ENCODE results near the gene ARHGAP31.
"Not testable (repeated sequence)": the region's sequence is repeated elsewhere in the genome, so short reads cannot be mapped to it uniquely, and the experiment has no call there.

The ARHGAP31 gene

GRCh38 chr3:119352034-119352609 lies 57.9 kb downstream of the ARHGAP31 start:
- no peak for DNase-seq

- DNase-seq, result no peak
Measured at GRCh38 chr3:119352863-119353527, 58.8 kb downstream of the ARHGAP31 start.

GRCh38 chr3:119355608-119356007 lies 61.4 kb downstream of the ARHGAP31 start:
- DNase-seq, result not testable (repeated sequence)

DNA sequence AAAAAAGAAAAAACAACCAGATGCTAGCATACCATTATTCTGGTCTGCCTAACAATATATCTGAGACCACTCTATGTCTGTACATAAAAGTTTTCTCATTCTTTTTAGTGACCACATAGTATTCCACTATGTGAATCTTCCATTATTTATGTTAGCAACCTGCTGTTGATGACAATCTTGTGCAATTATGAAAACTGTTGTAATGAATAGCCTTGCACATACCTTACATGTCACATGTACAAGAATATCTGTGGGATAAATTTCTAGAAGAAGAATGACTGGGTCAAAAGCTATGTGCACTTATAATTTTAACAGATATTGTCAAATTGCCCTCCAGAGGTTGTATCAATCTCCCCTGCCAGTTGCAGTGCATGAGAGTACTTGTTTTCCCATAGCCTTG lies 62.5 kb downstream of the ARHGAP31 start:
- no peak for DNase-seq

DNA sequence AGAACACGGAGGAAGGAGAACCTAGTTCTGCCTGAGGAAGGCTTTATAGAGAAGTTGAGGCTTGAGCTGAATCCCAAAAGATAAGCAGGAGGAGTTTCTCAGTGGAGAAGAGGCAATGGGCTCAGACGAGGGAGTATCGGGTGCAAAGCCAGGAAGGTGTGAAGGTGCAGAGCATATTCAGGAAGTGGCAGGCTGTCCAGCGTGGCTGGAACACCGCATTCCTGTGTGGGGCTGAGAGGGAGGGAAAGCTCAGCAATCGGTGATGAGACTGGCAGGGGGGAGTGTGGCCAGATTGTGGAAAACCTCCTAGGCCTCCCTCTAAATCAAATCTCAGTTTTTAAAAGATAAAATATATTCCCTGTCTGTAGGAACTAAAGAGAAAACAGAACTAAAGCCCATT lies 63.0 kb downstream of the ARHGAP31 start:
- DNase-seq, result no peak

DNA sequence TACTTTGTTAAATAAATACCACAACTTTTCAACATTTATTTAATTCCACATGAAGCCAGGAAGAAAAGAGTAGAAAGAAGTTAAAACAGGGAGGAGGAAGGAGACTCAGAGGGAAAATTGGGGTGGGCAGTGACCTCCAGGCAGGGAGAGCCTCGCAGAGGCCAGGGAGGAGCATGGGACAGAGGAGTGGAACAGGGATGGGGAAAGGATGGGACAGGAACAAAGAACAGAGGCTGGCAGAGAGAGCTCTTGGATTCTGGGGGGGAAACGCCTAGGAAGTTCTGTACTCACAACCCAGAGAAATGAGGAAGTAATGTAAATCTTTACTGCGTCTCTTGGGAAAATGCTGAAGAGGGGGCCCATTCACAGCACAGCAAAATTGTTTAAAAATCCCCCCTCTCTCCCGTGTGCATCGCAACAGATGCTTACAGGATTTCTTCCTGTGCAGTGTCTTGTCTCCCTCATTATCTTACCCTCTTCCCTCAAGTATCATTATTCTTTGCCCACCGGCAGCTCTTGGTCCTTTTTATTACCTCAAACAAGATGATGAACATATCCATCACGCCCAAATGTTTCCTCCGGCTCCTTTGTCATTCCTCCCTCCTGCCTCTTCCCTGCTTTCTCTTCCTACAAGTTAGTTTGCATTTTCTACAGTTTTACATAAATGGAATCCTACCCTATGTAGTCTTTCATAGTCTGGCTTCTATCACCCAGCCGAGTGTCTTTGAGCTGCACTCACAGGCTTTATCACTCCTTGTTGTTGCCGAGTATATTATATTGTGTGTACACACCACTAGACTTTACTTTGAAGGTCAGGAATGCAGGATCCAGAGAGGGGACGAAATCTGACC lies 65.5 kb downstream of the ARHGAP31 start:
- DNase-seq, result no peak

DNA sequence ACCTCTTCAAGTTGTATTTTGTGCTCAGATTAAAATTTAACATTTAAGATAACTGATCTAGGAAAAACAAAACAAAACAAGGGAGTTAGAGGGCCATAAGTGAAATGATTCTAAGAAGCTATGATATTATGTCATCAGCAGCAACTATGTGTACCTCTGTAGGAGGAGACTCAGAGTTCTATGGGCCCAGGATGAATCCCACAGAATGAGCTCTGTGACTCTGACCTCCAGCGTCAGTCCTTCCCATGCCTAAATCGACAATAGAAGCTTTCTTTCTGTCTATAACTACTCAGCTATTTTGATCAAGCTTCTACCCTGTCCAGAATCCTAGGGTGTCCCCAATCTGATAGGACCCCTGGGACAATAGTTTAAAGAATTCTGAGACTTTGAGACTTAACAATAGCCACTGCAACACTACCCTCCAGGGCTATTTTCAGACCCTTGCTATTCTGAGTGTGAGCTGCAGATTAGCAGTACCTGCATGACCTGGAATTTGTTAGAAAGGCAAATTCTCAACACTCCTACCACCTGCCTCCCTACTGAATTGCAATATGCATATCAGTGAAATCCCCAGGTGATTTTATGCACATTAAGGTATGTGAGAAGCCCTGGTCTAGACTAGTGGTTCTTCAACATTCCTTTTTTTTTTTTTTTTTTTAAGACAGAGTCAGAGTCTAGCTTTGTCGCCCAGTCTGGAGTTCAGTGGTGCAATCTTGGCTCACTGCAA lies 66.7 kb downstream of the ARHGAP31 start:
- no peak for DNase-seq

DNA sequence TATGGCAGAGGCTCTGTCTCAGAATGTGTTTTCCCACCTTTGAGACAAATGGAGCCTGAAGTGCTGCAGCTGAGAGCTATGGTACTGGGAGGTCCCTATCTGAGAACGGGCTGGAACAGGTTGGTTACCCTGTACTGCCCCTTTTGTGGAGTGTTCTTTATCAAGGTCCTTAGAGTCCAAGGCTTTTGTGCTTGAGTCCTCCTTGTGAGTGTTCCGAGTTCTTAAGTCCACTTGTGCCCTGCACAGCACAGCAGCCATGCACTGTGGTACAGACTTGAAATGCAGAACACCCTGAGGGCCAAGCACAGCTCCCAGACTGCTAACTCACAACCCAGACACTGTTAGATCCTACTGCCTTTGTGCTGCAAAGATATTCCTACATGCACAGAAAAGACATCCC lies 67.8 kb downstream of the ARHGAP31 start:
- no peak for DNase-seq

- DNase-seq, result no peak
Measured at GRCh38 chr3:119362940-119363725, 69.0 kb downstream of the ARHGAP31 start.

DNA sequence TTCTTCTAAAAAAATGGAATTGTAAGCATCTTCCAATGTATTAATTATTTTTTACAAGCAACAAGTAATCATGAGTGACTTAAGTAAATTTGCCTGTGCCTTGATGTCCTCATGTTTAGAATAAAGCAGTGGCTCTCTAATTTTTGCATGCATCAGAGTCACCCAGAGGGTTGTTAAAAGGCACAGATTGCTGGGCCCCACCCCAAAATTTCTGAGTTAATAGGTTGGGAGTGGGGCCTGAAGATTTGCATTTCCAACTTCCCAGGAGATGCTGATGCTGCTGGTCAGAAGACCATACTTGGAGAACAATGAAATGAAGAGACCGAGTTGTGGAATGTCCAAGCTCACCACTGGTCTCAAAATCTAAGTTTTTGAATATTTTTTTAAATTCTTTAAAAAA lies 70.2 kb downstream of the ARHGAP31 start:
- no peak for DNase-seq

GRCh38 chr3:119365418-119365817 lies 71.2 kb downstream of the ARHGAP31 start:
- no peak for DNase-seq

DNA sequence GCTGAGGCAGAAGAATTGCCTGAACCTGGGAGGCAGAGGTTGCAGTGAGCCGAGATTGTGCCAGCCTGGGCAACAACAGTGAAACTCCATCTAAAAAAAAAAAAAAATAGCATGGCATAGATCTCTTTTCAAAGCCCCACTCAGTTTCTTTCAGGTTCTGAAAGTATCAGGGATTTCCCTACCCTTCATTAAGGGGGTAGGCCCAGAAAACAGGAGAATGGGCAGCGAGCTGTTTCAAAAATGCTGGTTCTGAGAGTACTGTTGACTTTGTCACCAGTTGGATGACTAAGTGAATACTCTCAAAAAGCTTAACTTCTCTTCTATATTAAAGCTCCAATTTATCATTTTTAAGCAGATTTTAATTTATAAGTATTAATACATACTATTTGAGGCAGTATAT lies 72.8 kb downstream of the ARHGAP31 start:
- DNase-seq, result no peak

GRCh38 chr3:119368298-119368697 lies 74.1 kb downstream of the ARHGAP31 start:
- DNase-seq, result no peak

DNA sequence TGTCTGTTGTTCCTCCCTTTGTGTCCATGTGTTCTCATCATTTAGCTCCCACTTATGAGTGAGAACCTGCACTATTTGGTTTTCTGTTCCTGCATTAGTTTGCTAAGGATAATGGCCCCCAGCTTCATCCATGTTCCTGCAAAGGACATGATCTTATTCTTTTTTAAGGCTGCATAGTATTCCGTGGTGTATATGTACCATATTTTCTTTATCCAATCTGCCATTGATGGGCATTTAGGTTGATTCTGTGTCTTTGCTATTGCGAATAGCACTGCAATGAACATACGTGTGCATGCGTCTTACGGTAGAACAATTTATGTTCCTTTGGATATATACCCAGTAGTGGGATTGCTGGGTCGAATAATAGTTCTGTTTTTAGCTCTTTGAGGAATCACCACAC lies 77.6 kb downstream of the ARHGAP31 start:
- DNase-seq, result not testable (repeated sequence)

- DNase-seq, result no peak
Measured at GRCh38 chr3:119375106-119375505, 80.9 kb downstream of the ARHGAP31 start.

DNA sequence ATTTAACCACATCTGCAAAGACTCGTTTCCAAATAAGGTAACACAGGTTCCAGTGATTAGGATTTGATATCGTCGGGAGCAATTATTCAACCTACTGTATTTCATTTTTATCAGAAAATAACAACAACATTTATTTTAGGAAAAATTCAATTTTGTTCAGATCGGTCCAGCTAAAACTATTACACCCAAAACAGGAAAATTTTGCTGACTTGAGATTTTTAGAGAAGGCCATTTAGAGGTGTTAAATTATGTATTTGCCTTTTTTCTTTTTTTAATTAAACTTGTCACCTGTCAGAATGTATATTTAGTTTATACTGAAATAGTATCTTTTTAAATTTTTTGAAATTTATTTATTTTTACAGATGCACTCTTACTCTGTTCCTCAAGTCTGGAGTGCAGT lies 81.3 kb downstream of the ARHGAP31 start:
- DNase-seq, result no peak

DNA sequence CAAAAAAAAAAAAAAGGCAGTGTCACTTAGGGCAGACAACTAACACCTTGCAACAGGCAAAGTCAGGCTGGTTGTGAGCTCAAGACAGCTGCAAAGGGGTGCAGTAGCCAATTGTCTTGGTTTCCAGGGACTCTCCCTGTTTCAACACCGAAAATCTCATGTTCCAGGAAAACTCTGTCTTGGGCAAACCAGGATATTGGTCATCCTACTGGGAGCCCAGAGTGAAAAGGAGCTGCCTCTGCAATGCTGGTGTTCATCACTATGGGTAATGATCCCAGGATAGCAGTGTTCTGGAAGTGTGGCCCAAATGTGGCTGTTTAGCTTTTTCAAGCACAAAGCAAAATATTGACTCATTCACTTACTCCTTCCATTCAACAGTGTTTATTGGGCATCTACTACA lies 82.6 kb downstream of the ARHGAP31 start:
- DNase-seq, result no peak

GRCh38 chr3:119378259-119378803 lies 84.1 kb downstream of the ARHGAP31 start:
- DNase-seq, result no peak

- DNase-seq, result no peak
Measured at GRCh38 chr3:119380697-119381096, 86.5 kb downstream of the ARHGAP31 start.

- DNase-seq, result no peak
Measured at GRCh38 chr3:119382134-119382533, 88.0 kb downstream of the ARHGAP31 start.

- no peak for DNase-seq
Measured at GRCh38 chr3:119388577-119388976, 94.4 kb downstream of the ARHGAP31 start.

DNA sequence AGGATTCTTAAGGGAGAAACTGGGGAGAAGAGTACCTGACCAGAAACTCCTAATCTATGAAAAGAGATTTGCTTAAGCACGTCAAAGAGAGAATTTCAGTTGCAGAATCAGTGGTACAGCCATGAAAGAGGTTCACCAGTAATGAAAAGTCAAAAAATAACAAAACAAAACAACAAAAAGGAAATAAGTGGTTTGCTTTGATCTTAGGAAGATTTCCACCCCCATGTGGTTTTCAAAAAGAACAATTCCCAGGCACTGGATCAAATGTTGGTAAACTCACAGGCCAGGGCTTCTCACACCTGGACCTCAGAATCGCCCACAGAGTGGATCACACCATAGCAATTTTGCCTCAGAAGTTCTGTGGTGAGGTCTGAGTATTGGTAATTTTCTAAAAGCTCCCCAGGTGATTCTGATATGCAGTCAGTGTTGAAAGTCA lies 101.8 kb downstream of the ARHGAP31 start:
- DNase-seq, result no peak
